ENCODE measurements around the gene ZNF837.

The ZNF837 gene

DNA sequence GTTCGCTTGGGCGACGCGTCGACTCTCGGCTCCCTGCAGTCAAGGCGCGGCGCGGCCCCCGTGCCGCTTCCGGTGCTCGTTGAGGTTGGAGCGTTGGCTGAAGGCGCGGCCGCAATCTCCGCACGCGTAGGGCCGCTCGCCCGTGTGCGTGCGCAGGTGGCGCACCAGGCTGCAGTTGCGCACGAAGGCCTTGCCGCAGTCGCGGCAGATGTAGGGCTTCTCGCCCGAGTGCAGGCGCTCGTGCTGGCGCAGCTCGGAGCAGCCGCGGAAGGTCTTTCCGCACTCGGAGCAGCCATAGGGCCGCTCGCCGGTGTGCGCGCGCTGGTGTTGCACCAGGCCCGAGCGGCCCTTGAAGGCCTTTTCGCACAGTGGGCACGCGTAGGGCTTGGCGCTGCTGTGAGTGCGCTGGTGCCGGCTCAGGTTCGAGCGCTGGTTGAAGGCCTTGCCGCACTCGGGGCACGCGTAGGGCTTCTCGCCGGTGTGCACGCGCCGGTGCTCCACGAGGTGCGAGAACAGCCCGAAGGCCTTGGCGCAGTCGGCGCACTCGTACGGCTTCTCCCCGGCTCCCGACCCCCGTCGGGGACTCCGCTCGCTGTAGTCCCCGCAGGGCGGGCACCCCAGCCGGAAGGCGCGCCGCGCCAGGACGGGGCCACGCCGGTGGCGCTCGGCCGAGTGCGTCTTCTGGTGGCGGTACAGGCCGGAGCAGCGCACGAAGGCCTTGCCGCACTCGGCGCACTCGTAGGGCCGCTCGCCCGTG is 13.0 kb downstream of the ZNF837 start:
- H3K4me3 ChIP-seq (ENCODE audit: low read depth, low read length): no peak overlapping the region
- no peak for DNase-seq (ENCODE audit: low read depth)
- no peak for TF ChIP-seq POLR2A (IDR thresholded peaks at IDR 0.05; ENCODE audit: extremely low read depth, insufficient read length)
- TF ChIP-seq, protein P1, sequence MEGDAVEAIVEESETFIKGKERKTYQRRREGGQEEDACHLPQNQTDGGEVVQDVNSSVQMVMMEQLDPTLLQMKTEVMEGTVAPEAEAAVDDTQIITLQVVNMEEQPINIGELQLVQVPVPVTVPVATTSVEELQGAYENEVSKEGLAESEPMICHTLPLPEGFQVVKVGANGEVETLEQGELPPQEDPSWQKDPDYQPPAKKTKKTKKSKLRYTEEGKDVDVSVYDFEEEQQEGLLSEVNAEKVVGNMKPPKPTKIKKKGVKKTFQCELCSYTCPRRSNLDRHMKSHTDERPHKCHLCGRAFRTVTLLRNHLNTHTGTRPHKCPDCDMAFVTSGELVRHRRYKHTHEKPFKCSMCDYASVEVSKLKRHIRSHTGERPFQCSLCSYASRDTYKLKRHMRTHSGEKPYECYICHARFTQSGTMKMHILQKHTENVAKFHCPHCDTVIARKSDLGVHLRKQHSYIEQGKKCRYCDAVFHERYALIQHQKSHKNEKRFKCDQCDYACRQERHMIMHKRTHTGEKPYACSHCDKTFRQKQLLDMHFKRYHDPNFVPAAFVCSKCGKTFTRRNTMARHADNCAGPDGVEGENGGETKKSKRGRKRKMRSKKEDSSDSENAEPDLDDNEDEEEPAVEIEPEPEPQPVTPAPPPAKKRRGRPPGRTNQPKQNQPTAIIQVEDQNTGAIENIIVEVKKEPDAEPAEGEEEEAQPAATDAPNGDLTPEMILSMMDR (IDR thresholded peaks at IDR 0.05; ENCODE audit: low read depth, low read length): no peak
- TF ChIP-seq MYC (IDR thresholded peaks at IDR 0.05; ENCODE audit: low read depth, low read length): no peak
- TF ChIP-seq, protein P2, sequence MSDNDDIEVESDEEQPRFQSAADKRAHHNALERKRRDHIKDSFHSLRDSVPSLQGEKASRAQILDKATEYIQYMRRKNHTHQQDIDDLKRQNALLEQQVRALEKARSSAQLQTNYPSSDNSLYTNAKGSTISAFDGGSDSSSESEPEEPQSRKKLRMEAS (IDR thresholded peaks at IDR 0.05; ENCODE audit: low read depth, low read length): no peak

DNA sequence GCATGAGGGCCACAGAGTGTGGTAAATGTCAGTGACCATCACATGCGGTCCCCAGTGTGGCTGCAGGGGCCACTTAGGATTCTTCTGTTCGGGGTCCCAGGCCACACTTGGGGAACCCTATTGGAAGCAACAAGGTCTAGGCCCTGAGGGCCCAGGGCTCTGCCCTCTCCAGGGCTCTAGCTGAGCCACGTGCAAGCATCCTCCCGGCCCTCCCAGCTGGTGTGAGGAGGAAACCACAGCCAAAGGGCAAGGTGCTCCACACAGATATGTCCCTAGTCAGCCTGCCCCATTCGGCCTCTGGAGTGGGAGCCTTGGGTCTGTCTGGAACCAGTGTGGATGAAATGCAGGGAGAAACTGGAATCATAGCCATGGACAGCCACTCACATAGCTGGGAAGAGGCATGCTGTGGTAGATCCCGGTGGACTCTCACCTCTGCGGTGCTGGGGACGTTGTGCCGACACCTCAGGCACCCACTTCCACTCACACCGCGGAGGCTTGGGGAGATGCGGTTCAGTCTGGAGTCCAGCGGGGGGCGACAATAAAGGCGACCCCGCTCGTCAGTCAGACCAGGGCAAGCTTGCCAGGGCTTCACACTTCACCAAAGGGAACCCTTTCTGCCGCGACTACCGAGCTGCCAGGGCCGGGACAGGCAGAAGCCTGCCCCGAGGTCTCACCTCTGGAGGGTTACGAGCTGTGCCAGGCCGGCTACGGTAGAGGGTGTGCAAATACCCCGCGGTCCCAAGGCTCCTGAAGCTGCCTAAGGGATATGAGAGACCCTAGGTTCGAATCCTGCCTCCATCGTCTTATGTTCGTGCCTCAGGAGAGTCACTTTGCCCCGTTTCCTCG is 14.0 kb downstream of the ZNF837 start:
- H3K4me3 ChIP-seq (ENCODE audit: low read depth, low read length): no peak overlapping the region
- TF ChIP-seq, protein P1 (IDR thresholded peaks at IDR 0.05; ENCODE audit: low read depth, low read length): peak; percentile 13
- TF ChIP-seq MYC (IDR thresholded peaks at IDR 0.05; ENCODE audit: low read depth, low read length): no peak
- DNase-seq (ENCODE audit: low read depth): peak; percentile 37

DNA sequence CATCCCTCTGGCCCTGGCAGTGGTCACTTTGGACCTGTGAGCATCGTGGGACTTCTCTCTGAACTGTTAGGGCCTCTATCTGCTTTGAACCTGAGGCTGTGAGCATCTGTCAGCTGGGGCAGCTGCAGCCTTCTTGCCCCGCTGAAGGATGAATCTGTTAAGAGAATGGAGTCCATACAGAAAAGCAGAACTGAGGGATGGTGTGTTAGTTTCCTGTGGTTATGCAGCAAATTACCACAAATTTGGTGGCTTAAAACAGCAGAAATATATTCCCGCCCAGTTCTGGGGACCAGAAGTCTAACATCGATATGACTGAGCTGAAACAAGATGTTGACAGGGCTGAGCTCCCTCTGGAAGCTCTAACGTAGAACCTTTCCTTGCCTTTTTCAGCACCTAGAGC is 16.7 kb downstream of the ZNF837 start:
- peak; percentile 89 for DNase-seq (ENCODE audit: low read depth)
- TF ChIP-seq, protein P2 (IDR thresholded peaks at IDR 0.05; ENCODE audit: low read depth, low read length): no peak; the same call in 1 of the 2 replicates
- TF ChIP-seq, protein P1 (IDR thresholded peaks at IDR 0.05; ENCODE audit: low read depth, low read length): no peak
- TF ChIP-seq MYC (IDR thresholded peaks at IDR 0.05; ENCODE audit: low read depth, low read length) (no peak), POLR2A (IDR thresholded peaks at IDR 0.05; ENCODE audit: extremely low read depth, insufficient read length) (no peak)
- no peak overlapping the region for H3K4me3 ChIP-seq (ENCODE audit: low read depth, low read length)

DNA sequence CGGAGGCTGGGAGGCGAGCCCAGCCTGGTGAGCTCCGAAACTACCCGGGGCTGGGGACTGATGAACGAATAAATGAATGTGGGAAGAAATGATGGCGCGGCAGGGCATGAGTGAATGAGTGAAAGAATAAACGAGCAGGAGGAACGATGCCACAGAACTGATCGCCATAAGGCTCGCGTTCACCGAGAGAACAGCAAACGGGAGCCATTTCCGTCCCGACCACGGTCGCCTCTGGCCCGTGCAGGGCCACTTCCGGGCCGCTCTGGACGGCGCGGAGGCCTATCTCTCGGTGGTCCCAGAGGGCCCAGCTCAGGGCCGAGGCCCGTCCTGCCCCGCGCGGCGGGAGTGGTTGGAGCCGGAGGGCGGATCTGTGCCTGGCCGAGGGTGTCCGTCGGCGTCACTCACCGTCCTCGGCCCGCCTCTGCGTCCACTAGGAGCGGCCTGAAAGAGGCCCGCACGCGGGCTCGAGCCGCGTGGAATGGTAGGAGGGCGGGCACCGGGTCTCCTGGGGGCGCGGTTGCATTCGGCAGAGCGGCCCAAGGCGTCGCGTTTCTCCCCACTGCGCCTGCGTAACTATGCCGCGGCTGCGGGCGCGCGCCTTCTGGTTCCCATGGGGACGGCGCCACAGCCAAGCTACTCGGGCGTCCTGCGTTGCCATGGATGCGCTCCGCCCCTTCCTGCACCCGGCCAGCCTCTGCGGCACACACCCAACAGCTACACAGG is 18.4 kb downstream of the ZNF837 start, which contains the start of gene ZNF497:
Gene ZNF497 (minus strand): TSS at position 480 of the 723 bp plus-strand sequence. CDS start 5,116 bp downstream, outside the sequence.
- DNase-seq (ENCODE audit: low read depth): peak; percentile 97
- H3K4me3 ChIP-seq (ENCODE audit: low read depth, low read length): peak within 1 kb of the TSS; percentile 88
- TF ChIP-seq POLR2A (IDR thresholded peaks at IDR 0.05; ENCODE audit: extremely low read depth, insufficient read length): peak; percentile 72
- peak; percentile 76 for TF ChIP-seq MYC (IDR thresholded peaks at IDR 0.05; ENCODE audit: low read depth, low read length)
- TF ChIP-seq, protein P1 (IDR thresholded peaks at IDR 0.05; ENCODE audit: low read depth, low read length): no peak
- TF ChIP-seq, protein P2 (IDR thresholded peaks at IDR 0.05; ENCODE audit: low read depth, low read length): peak; percentile 66; the same call in 1 of the 2 replicates

DNA sequence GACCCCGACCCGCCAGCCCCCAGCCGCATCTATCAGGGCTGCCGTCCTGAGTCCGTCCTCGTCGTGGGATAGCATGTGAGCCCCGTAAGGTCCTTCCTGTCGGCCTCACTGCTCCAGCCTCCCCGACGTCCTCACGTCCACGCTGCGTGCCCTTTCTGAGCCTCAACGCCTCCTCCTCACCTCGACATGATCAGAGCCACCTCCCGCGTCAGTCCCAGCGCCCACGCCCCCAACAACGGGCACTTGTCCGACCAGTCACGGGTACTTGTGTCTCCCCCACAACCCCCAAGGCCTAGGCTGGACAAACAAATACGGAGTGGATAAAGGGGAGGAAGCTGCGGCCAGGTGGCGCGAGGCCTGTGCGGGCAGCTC is 18.9 kb downstream of the ZNF837 start:
- H3K4me3 ChIP-seq (ENCODE audit: low read depth, low read length): peak overlapping the region; percentile 88
- DNase-seq (ENCODE audit: low read depth): peak; percentile 78
- TF ChIP-seq MYC (IDR thresholded peaks at IDR 0.05; ENCODE audit: low read depth, low read length): no peak
- TF ChIP-seq, protein P1 (IDR thresholded peaks at IDR 0.05; ENCODE audit: low read depth, low read length): no peak
- TF ChIP-seq, protein P2 (IDR thresholded peaks at IDR 0.05; ENCODE audit: low read depth, low read length): no peak; the same call in 1 of the 2 replicates
- TF ChIP-seq POLR2A (IDR thresholded peaks at IDR 0.05; ENCODE audit: extremely low read depth, insufficient read length): no peak
